NCI-H524 (cell line): ENCODE data around the gene CDC25A.

Experiments used
- DNase-seq, 2 experiments: peaks; one replicate each; lab custom pipeline; 2025; lab: John Stamatoyannopoulos, UW

The CDC25A gene

GRCh38 chr3:48194446-48195071, 6.3 kb upstream of the CDC25A start:
- peak; percentile 32 to 75 for DNase-seq

- DNase-seq = no peak
These were observed 2.7 kb upstream of the CDC25A start for GRCh38 chr3:48190911-48191310.

- no peak for DNase-seq
These were observed 1.1 kb upstream of the CDC25A start for GRCh38 chr3:48189321-48189720.

- peak in 1 of 2 experiments; percentile 65 for DNase-seq
These were observed 495 bp downstream of the CDC25A start for GRCh38 chr3:48187579-48188265.

GRCh38 chr3:48187301-48187578, 977 bp downstream of the CDC25A start:
- no peak for DNase-seq

GRCh38 chr3:48186631-48187300, 1.5 kb downstream of the CDC25A start:
- no peak for DNase-seq

GRCh38 chr3:48185129-48185528, 3.1 kb downstream of the CDC25A start:
- no peak for DNase-seq

- DNase-seq = no peak
These were observed 3.9 kb downstream of the CDC25A start for GRCh38 chr3:48184299-48184698.

- DNase-seq = no peak
These were observed 7.5 kb downstream of the CDC25A start for GRCh38 chr3:48180531-48181253.

- DNase-seq = peak; percentile 30 to 42
These were observed 8.2 kb downstream of the CDC25A start for GRCh38 chr3:48180021-48180420.

GRCh38 chr3:48178072-48178471, 10.1 kb downstream of the CDC25A start:
- DNase-seq = no peak

GRCh38 chr3:48157950-48158376, 30.3 kb downstream of the CDC25A start:
- DNase-seq = no peak

- no peak for DNase-seq
These were observed 30.9 kb downstream of the CDC25A start for GRCh38 chr3:48157202-48157840.

GRCh38 chr3:48156163-48156562, 32.1 kb downstream of the CDC25A start:
- DNase-seq = no peak

- no peak for DNase-seq
These were observed 33.1 kb downstream of the CDC25A start for GRCh38 chr3:48155122-48155521.

GRCh38 chr3:48151807-48152427, 36.3 kb downstream of the CDC25A start:
- no peak for DNase-seq

GRCh38 chr3:48151058-48151806, 37.0 kb downstream of the CDC25A start:
- DNase-seq = peak; percentile 55 to 76

- DNase-seq = no peak
These were observed 44.2 kb downstream of the CDC25A start for GRCh38 chr3:48143992-48144391.

- no peak for DNase-seq
These were observed 44.6 kb downstream of the CDC25A start for GRCh38 chr3:48143567-48143966.

- no peak for DNase-seq
These were observed 45.8 kb downstream of the CDC25A start for GRCh38 chr3:48142316-48142870.
